H1 (cell line): Measurements from ENCODE around the gene R3HCC1L. TPM values are rescaled to one million over a fixed set of nuclear protein-coding genes. Genes with fewer than 3 reads are reported as not detected.

Experiments used
- CHD7 ChIP-seq: fragments of 300-600 bp; sonication (generic); IDR thresholded peaks from 2 replicates; pipeline ENCODE4 v1.7.1; 2012; ENCODE audit warnings: low read length, moderate library complexity, mild to moderate bottlenecking, inconsistent platforms; ENCODE audit not compliant: insufficient replicate concordance
- E2F6 ChIP-seq: IDR thresholded peaks from 2 replicates; pipeline ENCODE4 v1.6.1; 2012; ENCODE audit warnings: inconsistent platforms
- EZH2 ChIP-seq: fragments of 200-600 bp; sonication (generic); IDR thresholded peaks from 2 replicates; pipeline ENCODE4 v1.7.1; 2012; ENCODE audit warnings: low read depth, mild to moderate bottlenecking, moderate library complexity, low read length, inconsistent platforms; ENCODE audit not compliant: severe bottlenecking
- JUND ChIP-seq: IDR thresholded peaks from 2 replicates; pipeline ENCODE4 v1.6.1; 2011; ENCODE audit warnings: mild to moderate bottlenecking, improper control_type of control experiment, low read length
- TEAD4 ChIP-seq: IDR thresholded peaks from 2 replicates; pipeline ENCODE4 v1.6.1; 2012; ENCODE audit warnings: low read depth, low read length, inconsistent platforms, mixed read lengths
- ZNF274 ChIP-seq: IDR thresholded peaks from 2 replicates; pipeline ENCODE4 v1.7.0; 2012; ENCODE audit warnings: low read length, borderline replicate concordance; ENCODE audit errors: extremely low read depth
- polyA plus RNA-seq, 7 experiments: library from polyadenylated mRNA; depleted of rRNA in 3 of 7; stranded (reverse) in 5 of 7; unstranded in 2 of 7; fragments of >200 nt in 5 of 7; fragments of 200-250 nt in 2 of 7; gene quantifications; 1 replicate in 5 of 7; 2 replicates in 1 of 7; 4 replicates in 1 of 7; pipeline versions ENCODE4 v1.2.1 to v1.2.3, GENCODE V29; 2011 to 2013; ENCODE audit warnings: missing spikeins in 2 of 7, mixed read lengths in 2 of 7
- total RNA-seq: library from RNA; stranded (reverse); fragmentation: NEBNext Ultra II Directional; extraction: Animal tissue kit (Norgen Biotek cat#: 25700); gene quantifications from 2 replicates; pipeline ENCODE4 v1.2.1, GENCODE V29; 2021

The R3HCC1L gene
- total and polyA plus RNA-seq, 2 of the 8 experiments (the other 6 are each of a cell fraction or from before 2014, with no cell fraction given), result 6.9 to 13.9 TPM

- no peak for TF ChIP-seq CHD7
- TF ChIP-seq E2F6, result no peak
- TF ChIP-seq TEAD4, result no peak
- TF ChIP-seq EZH2, result no peak
- no peak for TF ChIP-seq ZNF274
- TF ChIP-seq JUND, result no peak
Measured at GRCh38 chr10:98096316-98096715, 38.1 kb upstream of the R3HCC1L start (continued).
